Measurements from ENCODE around the gene GJA3. TPM values are rescaled to one million over a fixed set of nuclear protein-coding genes. Genes with fewer than 3 reads are reported as not detected.

The GJA3 gene
- under 0.01 and 0.06 TPM in 2 replicates for total RNA-seq

GRCh38 chr13:20160306-20161274 lies at the start of gene GJA3:
GJA3 (minus strand) TSS chr13:20161052; CDS start chr13:20143288, 17,764 bp downstream.

GRCh38 chr13:20192836-20193161 lies 31.9 kb upstream of the GJA3 start, which contains the start of gene GJB2:
GJB2 (minus strand) TSS chr13:20192938; CDS start chr13:20189581, 3,357 bp downstream.

Other genes starting within 250 kb of the GJA3 start
- 27.9 and 43.9 TPM in 2 replicates for gene ZMYM2, start 202.3 kb downstream of the GJA3 start, total RNA-seq
- 0.06 TPM in 1 of 2 replicates, not detected in the other for gene GJB2, start 31.9 kb upstream of the GJA3 start, total RNA-seq
- not detected in 2 replicates for gene GJB6, start 71.3 kb upstream of the GJA3 start, total RNA-seq

Data from aortic smooth muscle cell (primary cell).